Measurements from ENCODE around the gene APOC3.

- TF ChIP-seq ZBTB33 (IDR thresholded peaks at IDR 0.05; ENCODE audit: extremely low read depth, insufficient replicate concordance, low read length) (no peak), CTCF (IDR thresholded peaks at IDR 0.05 in 2 of 3, conservative IDR thresholded peaks at IDR 0.05 in 1 of 3; ENCODE audit: borderline replicate concordance in 1 of 3, insufficient read depth in 1 of 3, low read depth in 2 of 3, low read length in 2 of 3) (no peak), ELF1 (IDR thresholded peaks at IDR 0.05; ENCODE audit: borderline replicate concordance, low read depth) (no peak), FOSL1 (IDR thresholded peaks at IDR 0.05; ENCODE audit: low read depth) (no peak), SIN3A (IDR thresholded peaks at IDR 0.05; ENCODE audit: low read depth) (no peak), RAD21 (IDR thresholded peaks at IDR 0.05; ENCODE audit: low read depth) (no peak), TCF7L2 (IDR thresholded peaks at IDR 0.05; ENCODE audit: borderline replicate concordance, extremely low read depth, insufficient read depth, insufficient read length) (no peak), CEBPB (IDR thresholded peaks at IDR 0.05; ENCODE audit: low read depth) (no peak), EZH2 (IDR thresholded peaks at IDR 0.05) (no peak), POLR2A (IDR thresholded peaks at IDR 0.05; ENCODE audit: borderline replicate concordance, extremely low read depth, insufficient read depth, insufficient read length) (no peak), ATF3 (IDR thresholded peaks at IDR 0.05) (no peak), MAX (IDR thresholded peaks at IDR 0.05) (no peak), ZNF274 (IDR thresholded peaks at IDR 0.05; ENCODE audit: low read depth, low read length) (no peak)
Observed at GRCh38 chr11:116822575-116822974, 7.1 kb upstream of the APOC3 start.

Data from HCT116 (cell line).